Measurements from ENCODE around the gene KIRREL2.
"Not testable (repeated sequence)": the region's sequence is repeated elsewhere in the genome, so short reads cannot be mapped to it uniquely, and the experiment has no call there.

KIRREL2 gene

GRCh38 chr19:35899547-35900214 lies 43.0 kb downstream of the KIRREL2 start:
- peak; percentile 74 for DNase-seq (ENCODE audit: low read depth)

DNA sequence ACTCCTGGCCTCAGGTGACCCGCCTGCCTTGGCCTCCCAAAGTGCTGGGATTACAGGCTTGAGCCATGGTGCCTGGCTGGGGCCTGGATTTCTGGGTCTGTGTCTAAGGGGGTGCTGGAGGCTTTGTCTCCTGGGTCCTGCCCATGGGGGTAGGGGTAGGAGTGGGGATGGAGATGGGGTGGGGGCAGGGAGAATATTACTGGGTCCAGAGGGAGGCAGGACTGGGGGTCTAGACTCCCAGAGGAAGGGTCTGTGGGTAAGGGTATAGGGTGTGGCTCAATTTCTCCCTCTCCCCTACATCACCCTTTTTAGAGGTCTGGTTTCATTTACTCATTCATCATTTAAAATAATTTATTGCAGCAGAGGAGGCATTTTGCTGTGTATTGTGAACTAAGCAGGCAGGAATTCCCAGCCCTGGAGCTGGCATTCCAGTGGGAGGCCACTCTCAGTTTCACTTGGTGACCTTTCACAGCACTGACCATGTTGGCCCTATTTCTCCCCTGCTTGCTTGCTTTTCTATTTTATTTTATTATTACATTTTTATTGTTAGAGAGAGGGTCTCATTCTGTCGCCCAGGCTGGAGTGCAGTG lies 44.4 kb downstream of the KIRREL2 start:
- DNase-seq (ENCODE audit: low read depth), result no peak

DNA sequence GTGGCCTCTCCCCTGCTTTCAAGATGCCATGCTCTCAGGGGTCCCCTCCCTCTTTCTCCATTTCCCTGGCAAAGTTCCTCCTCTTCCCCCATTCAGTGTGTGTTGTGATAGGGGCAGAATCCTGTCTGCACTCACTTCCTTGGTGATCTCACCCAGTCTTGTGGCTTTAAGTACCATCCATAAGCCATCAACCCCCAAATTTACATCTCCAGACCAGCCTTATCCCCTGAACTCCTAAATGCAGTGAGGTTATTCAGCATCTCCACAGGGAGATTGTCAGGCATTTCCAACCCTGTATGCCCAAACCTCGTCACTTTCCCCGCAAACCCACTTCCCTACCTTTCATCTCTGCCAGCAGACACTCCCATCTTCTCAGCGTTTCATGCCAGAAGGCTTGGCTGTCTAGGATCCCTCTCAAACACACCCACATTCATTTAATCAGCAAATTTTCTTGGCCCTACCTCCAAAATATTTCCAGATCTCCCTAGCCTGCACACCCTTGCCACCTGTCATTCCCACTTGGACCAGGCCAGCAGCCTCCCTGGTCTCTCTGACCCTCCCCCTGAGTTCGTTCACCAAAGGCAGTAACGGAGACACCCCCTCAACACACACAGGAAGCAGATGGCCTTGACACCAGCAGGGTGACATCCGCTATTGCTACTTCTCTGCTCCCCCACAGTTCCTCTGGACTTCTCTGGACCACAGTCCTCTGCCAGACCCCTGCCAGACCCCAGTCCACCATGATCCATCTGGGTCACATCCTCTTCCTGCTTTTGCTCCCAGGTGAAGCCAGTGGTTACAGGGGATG lies 45.3 kb downstream of the KIRREL2 start, which contains the start of gene HCST:
TSS of gene HCST (plus strand) at position 676 of the 808 bp plus-strand sequence. CDS start at position 741, 65 bp downstream.
- DNase-seq (ENCODE audit: low read depth), result no peak

GRCh38 chr19:35902870-35903475 lies 46.3 kb downstream of the KIRREL2 start:
- DNase-seq (ENCODE audit: low read depth), result no peak

DNA sequence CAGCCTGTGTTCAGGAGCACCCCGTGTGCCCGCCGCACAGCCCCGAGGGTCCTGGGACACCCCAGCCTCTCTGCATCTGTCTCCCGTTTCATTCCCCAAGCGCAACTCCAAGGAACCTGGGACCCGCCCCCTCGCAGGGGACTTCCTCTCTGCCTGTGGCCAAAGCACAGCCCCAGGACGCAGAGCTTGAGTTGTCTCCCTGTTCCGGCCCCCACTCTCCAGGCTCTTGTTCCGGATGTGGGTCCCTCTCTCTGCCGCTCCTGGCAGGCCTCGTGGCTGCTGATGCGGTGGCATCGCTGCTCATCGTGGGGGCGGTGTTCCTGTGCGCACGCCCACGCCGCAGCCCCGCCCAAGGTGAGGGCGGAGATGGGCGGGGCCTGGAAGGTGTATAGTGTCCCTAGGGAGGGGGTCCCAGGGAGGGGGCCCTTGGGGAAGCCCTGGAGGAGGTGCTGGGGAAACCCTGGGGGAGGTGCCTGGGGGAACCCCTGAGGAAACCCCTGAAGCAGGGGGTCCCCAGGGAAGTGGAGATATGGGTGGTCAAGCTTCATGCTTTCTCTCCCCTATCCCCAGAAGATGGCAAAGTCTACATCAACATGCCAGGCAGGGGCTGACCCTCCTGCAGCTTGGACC lies 47.0 kb downstream of the KIRREL2 start:
- DNase-seq (ENCODE audit: low read depth), result peak; percentile 85

DNA sequence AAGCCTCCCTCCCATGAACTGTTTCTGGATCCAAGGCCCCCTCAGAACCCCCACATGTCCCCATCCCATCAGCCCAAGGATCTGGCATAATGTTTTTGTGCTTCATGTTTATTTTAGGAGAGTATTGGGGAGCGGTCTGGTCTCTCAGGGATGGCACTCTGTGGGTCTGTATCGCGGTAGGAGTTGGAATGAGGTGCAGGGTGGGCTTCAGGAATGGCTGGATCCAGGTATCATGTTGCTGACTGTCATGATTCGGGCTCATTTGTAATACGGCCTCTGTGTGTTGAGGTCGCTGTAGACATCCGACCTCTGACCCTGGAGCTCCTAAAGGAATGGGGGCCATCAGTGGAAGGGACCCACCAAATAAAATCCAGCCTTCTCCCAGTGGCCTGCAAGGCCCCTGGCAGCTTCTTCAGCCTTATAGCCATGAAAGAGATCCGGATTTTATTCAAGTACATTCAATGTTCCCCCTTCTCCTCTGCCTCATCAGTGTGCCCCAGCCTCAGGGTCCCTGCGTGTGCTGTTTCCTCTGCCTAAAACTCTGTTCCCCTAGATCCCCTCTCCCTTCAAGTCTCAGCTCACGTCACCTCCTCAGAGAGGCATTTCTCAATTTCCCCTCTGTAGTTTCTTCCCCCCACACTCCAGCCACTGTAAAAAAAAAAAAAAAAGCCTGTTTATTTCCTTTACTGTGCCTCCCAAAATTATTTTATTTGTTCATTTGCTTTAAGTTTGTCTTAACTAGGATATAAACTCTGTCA lies 47.8 kb downstream of the KIRREL2 start:
- DNase-seq (ENCODE audit: low read depth), result no peak

DNA sequence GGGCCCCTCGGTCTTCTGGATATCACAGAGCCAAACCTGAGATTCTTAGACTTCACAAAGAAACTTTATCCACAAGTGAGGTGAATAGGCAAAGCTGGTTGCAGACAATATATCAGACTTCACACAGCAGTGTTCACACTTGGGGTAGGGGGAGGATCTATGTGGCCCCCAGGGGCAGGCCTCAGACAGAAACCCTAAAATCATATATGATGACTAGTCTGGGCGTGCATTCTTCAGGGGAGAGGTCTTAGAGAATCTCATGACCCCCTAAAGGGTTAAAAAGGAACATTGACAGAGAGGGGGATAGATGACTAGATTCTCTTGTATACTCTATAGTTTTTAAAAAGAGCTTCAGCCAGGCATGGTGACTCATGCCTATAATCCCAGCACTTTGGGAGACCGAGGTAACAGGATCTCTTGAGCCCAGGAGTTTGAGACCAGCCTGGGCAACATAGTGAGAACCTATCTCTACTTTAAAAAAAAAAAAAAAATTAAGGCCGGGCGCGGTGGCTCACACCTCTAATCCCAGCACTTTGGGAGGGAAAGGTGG lies 48.5 kb downstream of the KIRREL2 start:
- no peak for DNase-seq (ENCODE audit: low read depth)

DNA sequence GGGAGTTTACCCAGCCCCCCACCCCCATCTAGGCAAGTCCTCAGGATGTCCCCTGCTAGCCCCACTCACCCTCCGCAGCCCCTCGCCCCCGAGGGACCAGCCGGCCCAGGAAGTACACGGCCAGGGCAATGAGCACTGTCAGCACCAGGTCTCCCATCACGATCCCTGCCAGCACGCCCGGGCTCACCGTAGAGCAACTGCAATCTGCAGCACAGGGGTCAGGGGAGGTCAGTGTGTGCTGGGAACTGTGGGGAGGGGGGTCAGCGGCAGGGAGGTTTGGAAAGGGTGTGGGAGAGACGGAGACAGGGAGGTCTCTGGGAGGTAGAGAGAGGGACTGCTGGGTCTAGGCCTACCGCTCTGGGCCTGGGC lies 50.6 kb downstream of the KIRREL2 start:
- DNase-seq (ENCODE audit: low read depth), result no peak

DNA sequence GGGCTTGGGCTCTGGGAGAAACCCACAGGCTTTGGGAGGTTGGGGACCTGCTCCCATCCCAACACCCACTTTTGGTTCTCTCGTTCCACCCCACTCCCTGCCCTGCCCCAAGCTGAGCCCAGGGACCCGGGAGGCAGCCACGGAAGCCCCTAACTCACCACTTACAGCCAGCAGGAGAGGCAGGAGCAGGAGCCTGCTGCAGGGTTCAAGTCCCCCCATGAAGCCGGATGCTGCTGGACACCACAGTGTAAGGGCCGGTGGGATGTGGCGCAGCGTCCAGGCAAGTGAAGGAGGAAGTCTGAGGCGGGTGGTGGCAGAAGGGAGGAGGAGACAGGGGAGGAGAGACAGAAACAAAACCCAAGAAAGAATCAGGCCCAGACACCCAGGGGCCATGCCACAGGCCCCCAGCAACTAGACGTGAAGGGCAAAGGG lies 51.3 kb downstream of the KIRREL2 start, which contains the start of gene TYROBP:
TSS of gene TYROBP (minus strand) at position 286 of the 432 bp plus-strand sequence. CDS start at position 219, 67 bp downstream.
- DNase-seq (ENCODE audit: low read depth), result no peak

DNA sequence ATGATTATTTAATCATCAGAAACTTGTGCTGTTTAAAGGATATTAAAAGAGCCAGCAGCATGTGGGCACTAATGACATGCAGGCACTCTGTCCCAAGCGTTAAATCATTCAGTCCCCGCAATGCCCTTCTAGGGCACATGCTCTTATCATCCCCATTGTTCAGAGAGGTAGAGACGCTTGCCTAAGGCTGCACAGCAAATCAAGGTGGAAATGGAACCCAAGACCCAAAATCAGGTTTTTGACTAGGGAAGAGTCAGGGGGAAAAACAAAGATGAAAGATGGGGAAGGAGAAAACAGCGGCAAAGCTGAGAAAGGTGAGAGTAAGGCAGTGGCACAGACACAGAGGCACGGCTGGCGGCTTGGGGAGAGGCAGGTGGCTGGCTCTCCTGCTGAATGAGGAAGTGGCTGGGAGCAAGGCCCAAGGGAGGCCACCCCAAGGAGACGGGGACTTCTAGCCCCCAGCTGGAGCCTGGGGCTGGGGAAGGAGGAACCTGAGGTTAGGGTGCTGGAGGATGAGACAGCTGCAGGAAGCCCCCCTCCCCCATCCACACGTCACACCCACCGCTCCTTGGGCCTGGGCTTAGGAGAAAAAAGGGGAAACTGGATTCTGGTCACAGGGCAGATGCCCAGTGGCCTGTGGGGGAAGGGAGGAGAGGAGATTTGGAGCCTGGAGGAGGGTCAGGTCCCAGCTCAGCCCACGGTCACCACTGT lies 52.4 kb downstream of the KIRREL2 start:
- no peak for DNase-seq (ENCODE audit: low read depth)

GRCh38 chr19:35909684-35910035 lies 52.9 kb downstream of the KIRREL2 start:
- no peak for DNase-seq (ENCODE audit: low read depth)

DNA sequence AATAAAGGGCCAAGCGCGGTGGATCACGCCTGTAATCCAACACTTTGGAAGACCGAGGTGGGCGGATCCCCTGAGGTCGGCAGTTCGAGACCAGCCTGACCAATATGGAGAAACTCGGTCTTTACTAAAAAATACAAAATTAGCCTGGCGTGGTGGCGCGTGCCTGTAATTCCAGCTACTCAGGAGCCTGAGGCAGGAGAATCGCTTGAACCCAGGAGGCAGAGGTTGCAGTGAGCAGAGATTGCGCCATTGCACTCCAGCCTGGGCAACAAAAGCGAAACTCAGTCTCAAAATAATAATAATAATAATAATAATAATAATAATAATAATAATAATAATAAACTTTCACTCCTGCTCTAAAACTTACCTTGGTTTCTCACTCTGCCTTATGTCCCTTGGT lies 53.6 kb downstream of the KIRREL2 start:
- DNase-seq (ENCODE audit: low read depth), result not testable (repeated sequence)

GRCh38 chr19:35911173-35911572 lies 54.5 kb downstream of the KIRREL2 start:
- DNase-seq (ENCODE audit: low read depth), result no peak

DNA sequence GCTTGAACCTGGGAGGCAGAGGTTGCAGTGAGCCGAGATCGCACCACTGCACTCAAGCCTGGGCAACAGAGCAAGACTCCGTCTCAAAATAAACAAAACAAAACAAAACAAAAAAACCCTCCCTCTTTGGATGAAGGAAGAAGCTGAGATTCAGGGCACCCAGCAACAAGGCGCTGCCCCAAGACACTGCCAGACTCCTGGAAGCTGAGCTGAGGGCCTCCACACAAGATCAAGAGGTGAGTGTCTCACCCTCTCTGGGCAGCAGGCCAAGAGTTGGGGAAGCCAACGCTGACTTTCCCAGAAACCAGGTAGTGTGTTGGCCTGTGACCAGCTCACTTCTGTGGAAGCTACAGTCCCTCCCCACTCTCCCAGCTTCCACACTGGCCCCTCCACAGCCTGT lies 55.1 kb downstream of the KIRREL2 start:
- no peak for DNase-seq (ENCODE audit: low read depth)

DNA sequence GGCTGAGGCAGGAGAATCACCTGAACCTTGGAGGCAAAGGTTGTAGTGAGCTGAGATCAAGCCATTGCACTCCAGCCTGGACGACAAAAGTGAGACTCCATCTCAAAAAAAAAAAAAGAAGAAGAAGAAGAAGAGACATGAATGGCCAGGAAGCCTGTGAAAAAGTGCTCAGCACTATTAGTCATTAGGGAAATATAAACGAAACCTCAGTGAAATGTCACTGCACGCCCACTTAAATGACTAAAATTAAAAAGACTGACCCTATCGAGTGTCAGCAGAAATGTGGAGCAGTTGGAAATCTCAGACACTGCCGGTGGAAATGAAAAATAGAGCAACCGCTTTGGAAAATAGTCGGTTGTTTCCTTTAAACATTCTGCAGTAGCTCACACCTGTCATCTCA lies 56.9 kb downstream of the KIRREL2 start:
- DNase-seq (ENCODE audit: low read depth), result no peak

DNA sequence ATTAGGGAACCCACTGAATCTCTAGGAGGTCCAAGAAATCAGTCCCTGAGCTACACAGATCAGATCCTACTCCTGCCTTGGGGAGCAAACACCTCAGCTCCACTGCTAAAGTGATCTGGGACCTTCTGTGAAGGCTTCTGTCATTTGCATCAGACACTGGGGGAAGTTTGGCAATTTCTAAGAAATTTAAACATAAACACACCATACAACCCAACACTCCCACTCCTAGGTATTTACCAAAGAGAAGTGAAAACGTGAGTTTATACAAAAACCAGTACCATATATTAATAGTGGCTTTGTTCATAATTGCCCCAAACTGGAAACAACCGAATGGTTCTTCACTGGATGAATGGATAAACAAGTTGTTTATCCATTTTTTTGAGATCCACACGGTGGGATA lies 58.7 kb downstream of the KIRREL2 start:
- no peak for DNase-seq (ENCODE audit: low read depth)
